ENCODE measurements around the gene ZNF426. TPM values are rescaled to one million over a fixed set of nuclear protein-coding genes. Genes with fewer than 3 reads are reported as not detected.
A peak's percentile ranks its signal among the peaks of the same experiment; 100 is the strongest.
"Not testable (repeated sequence)": the region's sequence is repeated elsewhere in the genome, so short reads cannot be mapped to it uniquely, and the experiment has no call there.

Gene ZNF426
- total RNA-seq: 1 to 10 TPM; 3.6 to 4.2 TPM

DNA sequence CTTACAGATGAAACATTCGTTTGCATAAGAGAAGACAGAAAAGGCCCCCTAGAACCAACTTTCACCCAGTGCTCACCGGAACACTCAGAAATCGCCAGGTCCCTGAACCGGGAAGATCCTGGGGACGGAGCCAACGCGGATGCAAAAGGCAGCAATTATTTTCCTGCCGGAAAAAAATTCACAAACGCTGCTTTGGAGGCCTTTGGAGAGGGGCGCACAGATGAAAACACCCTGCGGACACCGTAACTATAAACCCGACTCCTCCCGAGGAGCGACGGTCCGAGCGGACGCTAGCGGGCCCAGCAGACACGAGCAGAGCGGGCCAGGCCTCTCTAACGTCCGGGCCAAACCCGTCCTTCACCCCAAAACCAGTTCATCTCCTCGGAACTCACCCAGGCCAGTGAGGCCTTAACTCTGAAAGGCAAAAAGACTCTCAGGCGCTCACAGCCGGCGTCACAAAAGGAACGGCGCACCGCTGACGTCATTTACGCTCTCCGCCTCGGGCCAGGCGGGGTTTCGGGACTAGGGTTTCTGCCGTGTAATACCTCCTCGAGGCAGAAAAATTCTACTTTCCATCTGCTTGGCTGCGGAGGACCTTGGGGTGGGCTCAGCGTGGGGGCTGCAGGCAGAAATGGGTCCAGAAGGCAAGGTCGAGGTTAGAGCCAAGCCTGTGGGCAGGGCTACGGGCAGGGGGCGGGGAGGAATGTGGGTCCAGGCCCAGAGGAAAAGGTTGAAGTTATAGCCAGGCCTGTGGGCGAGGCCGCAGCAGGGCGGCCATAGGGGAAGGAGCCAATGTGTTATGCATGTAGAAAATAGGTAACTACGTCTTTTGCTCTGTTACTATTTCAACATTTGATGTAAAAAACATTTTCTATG lies at the start of gene ZNF426:
Gene ZNF426 (minus strand): TSS at position 463 of the 876 bp plus-strand sequence. CDS start 2,413 bp downstream, outside the sequence.
- peak within 1 kb of the TSS; percentile 71 to 92 (median 84) for H3K27ac ChIP-seq
- peaks cover 6% of the 10 kb centered on the region for H3K4me1 ChIP-seq
- intact Hi-C loops (cut with DNase I): no loop called here
- peak in 2 of 3 donors; percentile 58 to 66 for TF ChIP-seq POLR2A (IDR thresholded peaks at IDR 0.05)
- TF ChIP-seq CTCF (IDR thresholded peaks at IDR 0.05): no peak
- peaks cover 14 to 21% of the 10 kb centered on the region in 2 donors for H3K36me3 ChIP-seq (replicated peaks in 1 of 2; ENCODE audit: insufficient read depth in 1 of 2, low read depth in 2 of 2)
- no peaks in the 10 kb centered on the region for H3K27me3 ChIP-seq
- H3K9me3 ChIP-seq: peaks cover 0 to 28% (median 0%) of the 10 kb centered on the region in 3 donors
- WGBS, 2 donors: 2 to 3% methylated on average over 44 to 49 of the region's 49 CpGs
- peak; percentile 79 to 86 (median 80) for DNase-seq
- H3K4me3 ChIP-seq: peak within 1 kb of the TSS; percentile 38 to 67
- peak; percentile 95 for ATAC-seq

- ATAC-seq (no peak), DNase-seq (peak; percentile 57 to 73 (median 66))
- no peak overlapping the region for H3K4me3 ChIP-seq
- H3K27me3 ChIP-seq: no peaks in the 10 kb centered on the region
- intact Hi-C loops (cut with DNase I): no loop called here
- H3K9me3 ChIP-seq: no peaks in the 10 kb centered on the region
- 14 to 15% methylated on average over 7 of the region's 7 CpGs for WGBS, 2 donors
- peaks cover 14% of the 10 kb centered on the region for H3K4me1 ChIP-seq
- H3K36me3 ChIP-seq (replicated peaks in 1 of 2; ENCODE audit: insufficient read depth in 1 of 2, low read depth in 2 of 2): no peaks in the 10 kb centered on the region
- no peak overlapping the region for H3K27ac ChIP-seq
- peak; percentile 10 to 58 (median 47) for TF ChIP-seq CTCF (IDR thresholded peaks at IDR 0.05)
- no peak for TF ChIP-seq POLR2A (IDR thresholded peaks at IDR 0.05)
Observed at GRCh38 chr19:9586764-9587163, 48.3 kb upstream of the ZNF426 start.

DNA sequence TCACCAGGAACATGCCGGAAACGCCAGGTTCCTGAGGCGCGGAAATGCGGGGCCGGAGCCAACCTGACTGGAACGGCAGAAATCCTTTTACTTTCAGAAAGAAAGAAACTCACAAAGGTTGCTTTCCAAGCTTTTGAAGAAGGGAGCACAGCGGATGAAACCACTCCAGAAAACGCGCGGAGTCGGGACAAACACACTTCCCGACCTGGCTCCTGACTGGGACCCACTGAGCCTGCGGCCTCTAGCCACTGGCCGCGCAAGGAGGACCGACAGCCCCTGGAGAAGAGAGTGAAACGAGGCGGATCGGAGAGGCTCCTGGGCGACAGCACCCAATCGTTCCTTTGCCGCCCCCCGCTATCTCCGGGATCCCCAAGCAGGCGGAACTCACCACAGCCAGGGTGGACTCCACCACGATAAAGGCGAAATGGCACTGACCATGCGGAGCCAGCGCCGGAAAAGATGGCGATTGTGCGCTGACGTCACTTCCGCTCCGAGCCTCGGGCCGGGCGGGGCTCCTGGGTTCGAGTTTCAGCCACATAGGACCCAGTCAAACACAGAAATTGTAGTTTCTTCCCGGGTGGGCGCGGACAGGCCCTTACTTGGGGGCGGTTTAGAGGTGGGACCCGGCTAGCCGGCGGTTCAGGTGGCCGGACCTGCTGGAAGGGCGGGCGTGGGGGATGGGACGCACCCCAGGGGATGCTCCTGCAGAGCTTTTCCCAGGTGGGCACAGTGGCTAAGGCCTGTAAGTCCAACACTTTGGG lies 45.8 kb upstream of the ZNF426 start, which contains the start of gene ZNF121:
Gene ZNF121 (minus strand): TSS at position 432 of the 761 bp plus-strand sequence. CDS start 16,407 bp downstream, outside the sequence.
- 0 to 1% methylated on average over 21 to 51 of the region's 51 CpGs for WGBS, 2 donors
- Histone ChIP-seq H3K36me3 (replicated peaks in 1 of 2; ENCODE audit: insufficient read depth in 1 of 2, low read depth in 2 of 2) (no peaks in the 10 kb centered on the region), H3K4me1 (peaks cover 14% of the 10 kb centered on the region), H3K9me3 (peaks cover 0 to 1% (median 0%) of the 10 kb centered on the region in 3 donors), H3K27me3 (no peaks in the 10 kb centered on the region), H3K27ac (peak within 1 kb of the TSS; percentile 80 to 92 (median 86)), H3K4me3 (peak within 1 kb of the TSS; percentile 65 to 81)
- intact Hi-C loops (cut with DNase I): no loop called here
- peak; percentile 79 to 84 (median 82) for DNase-seq
- ATAC-seq: peak; percentile 92
- TF ChIP-seq POLR2A (IDR thresholded peaks at IDR 0.05) (peak in 2 of 3 donors; percentile 60 to 64), CTCF (IDR thresholded peaks at IDR 0.05) (peak in 1 of 7 experiments; percentile 13)

GRCh38 chr19:9582081-9582725 lies 43.8 kb upstream of the ZNF426 start:
- H3K4me3 ChIP-seq; DNase-seq; intact Hi-C loops (cut with DNase I); ATAC-seq; H3K36me3 ChIP-seq (replicated peaks in 1 of 2; ENCODE audit: insufficient read depth in 1 of 2, low read depth in 2 of 2); H3K27me3 ChIP-seq; H3K27ac ChIP-seq: not testable (repeated sequence)
- Histone ChIP-seq H3K9me3 (peaks cover 0 to 17% (median 0%) of the 10 kb centered on the region in 3 donors), H3K4me1 (peaks cover 14% of the 10 kb centered on the region)
- 86 to 89% methylated on average over 13 of the region's 13 CpGs for WGBS, 2 donors

Data from body of pancreas (tissue), 4 donors.